HepG2 (cell line): ENCODE measurements around the gene FBXW5. TPM values are rescaled to one million over a fixed set of nuclear protein-coding genes. Genes with fewer than 3 reads are reported as not detected.

Experiments
- ATAC-seq: fragments of 200-7000 bp; cut with Tn5 transposase; 3 replicates; pipeline ENCODE4 v1.9.1; 2020; ENCODE audit warnings: mild to moderate bottlenecking, moderate library complexity
- BruUV-seq: library from RNA; stranded (reverse); fragments of 400-500 nt; replicated peaks from 2 replicates; lab custom pipeline; 2021; lab: Mats Ljungman, UMichigan
- CTCF ChIA-PET: fragments of 300-600 bp; formaldehyde crosslinking; extraction: SDS; loops from one replicate; lab custom pipeline; 2021; ENCODE audit warnings: low total read pairs, inconsistent platforms, low intra/inter-chr PET ratio; lab: Yijun Ruan, JAX
- POLR2A ChIA-PET: fragments of 350-600 bp; sonication (Branson Sonifier 250); formaldehyde crosslinking; loops from one replicate; lab custom pipeline; 2020; ENCODE audit warnings: antibody characterized with exemption, inconsistent platforms; lab: Yijun Ruan, JAX
- DNase-seq: peaks from one replicate; pipeline ENCODE4 v3.0.0-alpha.2; 2015; ENCODE audit warnings: low spot score
- FAIRE-seq: peaks from 3 replicates; lab custom pipeline; 2011; peaks lifted over from hg19 to GRCh38; lab: Jason Lieb, UNC
- H2AFZ ChIP-seq: one replicate; pipeline ENCODE4 v1.6.1; 2011; ENCODE audit warnings: low read length, inconsistent platforms
- H3K27ac ChIP-seq: fragments of 300-600 bp; 3 replicates; pipeline ENCODE4 v1.8.0; 2011; ENCODE audit warnings: mixed run types, mild to moderate bottlenecking, mixed read lengths, low read length, inconsistent platforms; ENCODE audit not compliant: insufficient read depth; ENCODE audit errors: extremely low read length
- H3K27me3 ChIP-seq, 2 experiments: fragments of 200-600 bp in 1 of 2; 2 replicates in 1 of 2; 3 replicates in 1 of 2; pipeline versions ENCODE4 v1.6.0 to v1.8.0; 2011; ENCODE audit warnings: low read length in 2 of 2, mild to moderate bottlenecking in 2 of 2, moderate library complexity in 2 of 2, inconsistent platforms in 1 of 2; ENCODE audit not compliant: insufficient read depth in 2 of 2, control insufficient read depth in 1 of 2
- H3K36me3 ChIP-seq, 2 experiments: fragments of 200-600 bp in 1 of 2; replicated peaks in 1 of 2; 2 replicates in 1 of 2; 3 replicates in 1 of 2; pipeline versions ENCODE4 v1.5.1 to v1.8.0; 2011; ENCODE audit warnings: low read length in 2 of 2, inconsistent platforms in 1 of 2; ENCODE audit not compliant: insufficient read depth in 2 of 2, control insufficient read depth in 1 of 2
- H3K4me1 ChIP-seq: 2 replicates; pipeline ENCODE4 v1.5.1; 2012; ENCODE audit warnings: low read length, inconsistent platforms; ENCODE audit not compliant: insufficient read depth
- H3K4me2 ChIP-seq: 2 replicates; pipeline ENCODE4 v1.6.0; 2011; ENCODE audit warnings: low read depth, low read length, inconsistent platforms
- H3K4me3 ChIP-seq, 3 experiments: fragments of 200-600 bp in 1 of 3; sonication (generic), shearing (Covaris generic) in 1 of 3; replicated peaks in 1 of 3; 2 replicates each; pipeline ENCODE4 v1.5.1; 2011 to 2016; ENCODE audit warnings: low read length in 3 of 3, inconsistent platforms in 2 of 3, low read depth in 2 of 3, mild to moderate bottlenecking in 2 of 3, control low read depth in 1 of 3, mixed read lengths in 1 of 3; ENCODE audit not compliant: insufficient read depth in 1 of 3
- H3K79me2 ChIP-seq: one replicate; pipeline ENCODE4 v1.6.1; 2011; ENCODE audit warnings: low read length, inconsistent platforms; ENCODE audit not compliant: insufficient read depth
- H3K9ac ChIP-seq: 2 replicates; pipeline ENCODE4 v1.6.0; 2011; ENCODE audit warnings: mild to moderate bottlenecking, low read depth, low read length, inconsistent platforms; ENCODE audit not compliant: insufficient read depth
- H3K9me3 ChIP-seq: 2 replicates; pipeline ENCODE4 v1.5.1; 2012; ENCODE audit warnings: mild to moderate bottlenecking, low read length
- H4K20me1 ChIP-seq: 2 replicates; pipeline ENCODE4 v1.6.0; 2011; ENCODE audit warnings: inconsistent platforms, mild to moderate bottlenecking, low read length, moderate library complexity; ENCODE audit not compliant: insufficient read depth
- BHLHE40 ChIP-seq: IDR thresholded peaks from 2 replicates; pipeline ENCODE4 v1.6.1; 2011; ENCODE audit warnings: low read length, improper control_type of control experiment
- MNT ChIP-seq: fragments of 450-650 bp; IDR thresholded peaks from 2 replicates; pipeline ENCODE4 v1.6.1; 2016
- PRPF4 ChIP-seq: fragments of 200-400 bp; formaldehyde crosslinking; IDR thresholded peaks from 2 replicates; pipeline ENCODE4 v1.6.1; 2016; ENCODE audit warnings: low read length, low read depth; ENCODE audit not compliant: poor library complexity, severe bottlenecking
- RELA ChIP-seq: sonication (generic); formaldehyde crosslinking; IDR thresholded peaks from 2 replicates; pipeline ENCODE4 v1.4.0; 2020; ENCODE audit warnings: missing genetic modification reagents
- SYNCRIP ChIP-seq: fragments of 200-400 bp; formaldehyde crosslinking; IDR thresholded peaks from 2 replicates; pipeline ENCODE4 v1.6.1; 2018; ENCODE audit warnings: mild to moderate bottlenecking, low read depth, low read length; ENCODE audit not compliant: insufficient read depth
- ZBTB37 ChIP-seq: sonication (generic); formaldehyde crosslinking; IDR thresholded peaks from 2 replicates; pipeline ENCODE4 v1.4.0; 2020; ENCODE audit warnings: mild to moderate bottlenecking, missing genetic modification reagents
- ZNF225 ChIP-seq: sonication (generic); formaldehyde crosslinking; IDR thresholded peaks from 2 replicates; pipeline ENCODE4 v1.4.0; 2020; ENCODE audit warnings: mild to moderate bottlenecking, missing genetic modification reagents
- WGBS: methylation state at CpG from one replicate; pipeline ENCODE4 v1.1.6; 2017; ENCODE audit warnings: low lambda C conversion rate; 5-methylcytosine and 5-hydroxymethylcytosine counted together
- in situ Hi-C: cut with HindIII; loops from 2 replicates; pipeline ENCODE4 v1.10.0; 2017; ENCODE audit warnings: low pct_unique_long_range_greater_than_20kb; ENCODE audit not compliant: extremely low pct_ligation_motif_present
- intact Hi-C: fragments of 100-400 bp; cut with micrococcal nuclease; formaldehyde crosslinking; loops from one replicate; pipeline ENCODE4 v1.10.0; 2022; ENCODE audit not compliant: unreplicated experiment
- polyA plus RNA-seq, 8 experiments: library from polyadenylated mRNA; depleted of rRNA in 3 of 8; stranded (reverse) in 7 of 8; unstranded in 1 of 8; fragments of >200 nt; fragmentation: Illumina TruSeq in 4 of 8; extraction: Trizol in 4 of 8; gene quantifications; 2 replicates each; pipeline versions ENCODE4 v1.2.1 to v1.2.3, GENCODE V29; 2011 to 2016; ENCODE audit warnings: low read depth in 4 of 8, missing spikeins in 1 of 8, mixed read lengths in 1 of 8; ENCODE audit not compliant: insufficient read depth in 1 of 8
- total RNA-seq, 5 experiments: library from RNA; depleted of rRNA; stranded (reverse); fragments of >200 nt; fragmentation: Illumina TruSeq; extraction: Trizol; gene quantifications; 2 replicates each; pipeline ENCODE4 v1.2.3, GENCODE V29; 2016; ENCODE audit warnings: low read depth in 1 of 5

FBXW5 gene
- total and polyA plus RNA-seq, 2 of the 13 experiments (the other 11 are each of a cell fraction or from before 2014, with no cell fraction given) = 52.0 to 60.4 TPM

- ChIA-PET POLR2A (no interaction called here), CTCF (no interaction called here)
- Histone ChIP-seq H3K27ac (no peak overlapping the region), H3K9ac (no peak overlapping the region), H3K27me3 (peaks cover 13 to 49% of the 10 kb centered on the region in 2 experiments), H3K4me1 (peaks cover 21% of the 10 kb centered on the region), H4K20me1 (no peaks in the 10 kb centered on the region), H3K79me2 (no peaks in the 10 kb centered on the region), H3K4me3 (no peak overlapping the region), H3K4me2 (no peak overlapping the region), H3K9me3 (no peaks in the 10 kb centered on the region), H2AFZ (no peak overlapping the region), H3K36me3 (no peaks in the 10 kb centered on the region)
- in situ Hi-C loops = no loop called here
- intact Hi-C loops = no loop called here
- no TSS peak for BruUV-seq
- FAIRE-seq (no peak), ATAC-seq (no peak), DNase-seq (no peak)
- TF ChIP-seq ZBTB37 (CRISPR knock-in tag) = no peak
- no peak for TF ChIP-seq SYNCRIP
- no peak for TF ChIP-seq ZNF225 (CRISPR knock-in tag)
- 82% methylated on average over 4 of the region's 15 CpGs for WGBS
These were observed 18.8 kb upstream of the FBXW5 start for GRCh38 chr9:136963341-136963740.

- Histone ChIP-seq H3K79me2 (no peaks in the 10 kb centered on the region), H3K27ac (no peak overlapping the region), H3K9me3 (no peaks in the 10 kb centered on the region), H3K4me1 (peaks cover 16% of the 10 kb centered on the region), H3K4me3 (no peak overlapping the region), H3K9ac (no peak overlapping the region), H3K27me3 (peaks cover 14 to 52% of the 10 kb centered on the region in 2 experiments), H3K36me3 (no peaks in the 10 kb centered on the region), H4K20me1 (no peaks in the 10 kb centered on the region), H3K4me2 (no peak overlapping the region), H2AFZ (no peak overlapping the region)
- ATAC-seq (no peak), DNase-seq (no peak), FAIRE-seq (no peak)
- WGBS = 53% methylated on average over 6 of the region's 11 CpGs
- in situ Hi-C loops (no loop called here), intact Hi-C loops (no loop called here)
- CTCF ChIA-PET = no interaction called here
- BruUV-seq = no TSS peak
- POLR2A ChIA-PET = no interaction called here
- TF ChIP-seq RELA = no peak
- peak; percentile 91 for TF ChIP-seq MNT
- 0 out of 2 replicates have a peak, but pooled peaks have one; percentile 8 for TF ChIP-seq BHLHE40
- no peak for TF ChIP-seq PRPF4
These were observed 18.2 kb upstream of the FBXW5 start for GRCh38 chr9:136962701-136963248.
